HepG2 (cell line): ENCODE results near the gene KRT77. TPM values are rescaled to one million over a fixed set of nuclear protein-coding genes. Genes with fewer than 3 reads are reported as not detected.

Experiments
- ATAC-seq: fragments of 200-7000 bp; cut with Tn5 transposase; 3 replicates; pipeline ENCODE4 v1.9.1; 2020; ENCODE audit warnings: mild to moderate bottlenecking, moderate library complexity
- BruUV-seq: library from RNA; stranded (reverse); fragments of 400-500 nt; replicated peaks from 2 replicates; lab custom pipeline; 2021; lab: Mats Ljungman, UMichigan
- CTCF ChIA-PET: fragments of 300-600 bp; formaldehyde crosslinking; extraction: SDS; loops from one replicate; lab custom pipeline; 2021; ENCODE audit warnings: low total read pairs, inconsistent platforms, low intra/inter-chr PET ratio; lab: Yijun Ruan, JAX
- POLR2A ChIA-PET: fragments of 350-600 bp; sonication (Branson Sonifier 250); formaldehyde crosslinking; loops from one replicate; lab custom pipeline; 2020; ENCODE audit warnings: antibody characterized with exemption, inconsistent platforms; lab: Yijun Ruan, JAX
- DNase-seq: peaks from one replicate; pipeline ENCODE4 v3.0.0-alpha.2; 2015; ENCODE audit warnings: low spot score
- FAIRE-seq: peaks from 3 replicates; lab custom pipeline; 2011; peaks lifted over from hg19 to GRCh38; lab: Jason Lieb, UNC
- H2AFZ ChIP-seq: one replicate; pipeline ENCODE4 v1.6.1; 2011; ENCODE audit warnings: low read length, inconsistent platforms
- H3K27ac ChIP-seq: fragments of 300-600 bp; 3 replicates; pipeline ENCODE4 v1.8.0; 2011; ENCODE audit warnings: mixed run types, mild to moderate bottlenecking, mixed read lengths, low read length, inconsistent platforms; ENCODE audit not compliant: insufficient read depth; ENCODE audit errors: extremely low read length
- H3K27me3 ChIP-seq, 2 experiments: fragments of 200-600 bp in 1 of 2; 2 replicates in 1 of 2; 3 replicates in 1 of 2; pipeline versions ENCODE4 v1.6.0 to v1.8.0; 2011; ENCODE audit warnings: low read length in 2 of 2, mild to moderate bottlenecking in 2 of 2, moderate library complexity in 2 of 2, inconsistent platforms in 1 of 2; ENCODE audit not compliant: insufficient read depth in 2 of 2, control insufficient read depth in 1 of 2
- H3K36me3 ChIP-seq, 2 experiments: fragments of 200-600 bp in 1 of 2; replicated peaks in 1 of 2; 2 replicates in 1 of 2; 3 replicates in 1 of 2; pipeline versions ENCODE4 v1.5.1 to v1.8.0; 2011; ENCODE audit warnings: low read length in 2 of 2, inconsistent platforms in 1 of 2; ENCODE audit not compliant: insufficient read depth in 2 of 2, control insufficient read depth in 1 of 2
- H3K4me1 ChIP-seq: 2 replicates; pipeline ENCODE4 v1.5.1; 2012; ENCODE audit warnings: low read length, inconsistent platforms; ENCODE audit not compliant: insufficient read depth
- H3K4me2 ChIP-seq: 2 replicates; pipeline ENCODE4 v1.6.0; 2011; ENCODE audit warnings: low read depth, low read length, inconsistent platforms
- H3K4me3 ChIP-seq, 3 experiments: fragments of 200-600 bp in 1 of 3; sonication (generic), shearing (Covaris generic) in 1 of 3; replicated peaks in 1 of 3; 2 replicates each; pipeline ENCODE4 v1.5.1; 2011 to 2016; ENCODE audit warnings: low read length in 3 of 3, inconsistent platforms in 2 of 3, low read depth in 2 of 3, mild to moderate bottlenecking in 2 of 3, control low read depth in 1 of 3, mixed read lengths in 1 of 3; ENCODE audit not compliant: insufficient read depth in 1 of 3
- H3K79me2 ChIP-seq: one replicate; pipeline ENCODE4 v1.6.1; 2011; ENCODE audit warnings: low read length, inconsistent platforms; ENCODE audit not compliant: insufficient read depth
- H3K9ac ChIP-seq: 2 replicates; pipeline ENCODE4 v1.6.0; 2011; ENCODE audit warnings: mild to moderate bottlenecking, low read depth, low read length, inconsistent platforms; ENCODE audit not compliant: insufficient read depth
- H3K9me3 ChIP-seq: 2 replicates; pipeline ENCODE4 v1.5.1; 2012; ENCODE audit warnings: mild to moderate bottlenecking, low read length
- H4K20me1 ChIP-seq: 2 replicates; pipeline ENCODE4 v1.6.0; 2011; ENCODE audit warnings: inconsistent platforms, mild to moderate bottlenecking, low read length, moderate library complexity; ENCODE audit not compliant: insufficient read depth
- ARID5B ChIP-seq: IDR thresholded peaks from 2 replicates; pipeline ENCODE4 v1.4.0; 2020; ENCODE audit warnings: mild to moderate bottlenecking, missing genetic modification reagents
- PPARG ChIP-seq: conservative IDR thresholded peaks from 2 replicates; pipeline ENCODE4 v1.6.1; 2016; ENCODE audit warnings: missing biosample characterization, missing genetic modification reagents
- PRMT3 ChIP-seq: sonication (generic); formaldehyde crosslinking; IDR thresholded peaks from 2 replicates; pipeline ENCODE4 v1.8.1; 2022; ENCODE audit warnings: low read depth, mild to moderate bottlenecking, moderate library complexity, missing genetic modification reagents, borderline replicate concordance
- U2AF2 ChIP-seq: fragments of 200-400 bp; formaldehyde crosslinking; IDR thresholded peaks from 2 replicates; pipeline ENCODE4 v1.6.1; 2017; ENCODE audit warnings: low read depth, mild to moderate bottlenecking, low read length
- ZBTB49 ChIP-seq: sonication (generic); formaldehyde crosslinking; IDR thresholded peaks from 2 replicates; pipeline ENCODE4 v1.4.0; 2020; ENCODE audit warnings: missing genetic modification reagents, borderline replicate concordance
- ZBTB7A ChIP-seq: sonication (generic); formaldehyde crosslinking; IDR thresholded peaks from 2 replicates; pipeline ENCODE4 v1.8.0; 2022; ENCODE audit warnings: mild to moderate bottlenecking, missing genetic modification reagents
- ZNF205 ChIP-seq: IDR thresholded peaks from 2 replicates; pipeline ENCODE4 v1.6.1; 2018; ENCODE audit warnings: missing biosample characterization, missing genetic modification reagents
- ZNF264 ChIP-seq: sonication (generic); formaldehyde crosslinking; IDR thresholded peaks from 2 replicates; pipeline ENCODE4 v1.4.0; 2020; ENCODE audit warnings: missing genetic modification reagents
- ZNF329 ChIP-seq: sonication (generic); formaldehyde crosslinking; IDR thresholded peaks from 2 replicates; pipeline ENCODE4 v1.9.0; 2021; ENCODE audit warnings: low read depth, mild to moderate bottlenecking, missing genetic modification reagents
- ZNF574 ChIP-seq: sonication (generic); formaldehyde crosslinking; IDR thresholded peaks from 2 replicates; pipeline ENCODE4 v1.4.0; 2020; ENCODE audit warnings: missing genetic modification reagents
- ZNF629 ChIP-seq: sonication (generic); formaldehyde crosslinking; conservative IDR thresholded peaks from 2 replicates; pipeline ENCODE4 v1.5.0; 2020; ENCODE audit warnings: missing genetic modification reagents
- ZNF660 ChIP-seq: sonication (generic); formaldehyde crosslinking; IDR thresholded peaks from 2 replicates; pipeline ENCODE4 v1.5.1; 2020; ENCODE audit warnings: mild to moderate bottlenecking, low read depth, missing genetic modification reagents, borderline replicate concordance
- ZSCAN21 ChIP-seq: sonication (generic); formaldehyde crosslinking; IDR thresholded peaks from 2 replicates; pipeline ENCODE4 v1.8.0; 2022; ENCODE audit warnings: mild to moderate bottlenecking, missing genetic modification reagents, moderate library complexity, borderline replicate concordance
- ZSCAN25 ChIP-seq: sonication (generic); formaldehyde crosslinking; IDR thresholded peaks from 2 replicates; pipeline ENCODE4 v1.8.0; 2022; ENCODE audit warnings: mild to moderate bottlenecking, missing genetic modification reagents
- ZSCAN30 ChIP-seq: sonication (generic); formaldehyde crosslinking; IDR thresholded peaks from 2 replicates; pipeline ENCODE4 v1.5.0; 2020; ENCODE audit warnings: mild to moderate bottlenecking, missing genetic modification reagents
- WGBS: methylation state at CpG from one replicate; pipeline ENCODE4 v1.1.6; 2017; ENCODE audit warnings: low lambda C conversion rate; 5-methylcytosine and 5-hydroxymethylcytosine counted together
- in situ Hi-C: cut with HindIII; loops from 2 replicates; pipeline ENCODE4 v1.10.0; 2017; ENCODE audit warnings: low pct_unique_long_range_greater_than_20kb; ENCODE audit not compliant: extremely low pct_ligation_motif_present
- intact Hi-C: fragments of 100-400 bp; cut with micrococcal nuclease; formaldehyde crosslinking; loops from one replicate; pipeline ENCODE4 v1.10.0; 2022; ENCODE audit not compliant: unreplicated experiment
- polyA plus RNA-seq, 8 experiments: library from polyadenylated mRNA; depleted of rRNA in 3 of 8; stranded (reverse) in 7 of 8; unstranded in 1 of 8; fragments of >200 nt; fragmentation: Illumina TruSeq in 4 of 8; extraction: Trizol in 4 of 8; gene quantifications; 2 replicates each; pipeline versions ENCODE4 v1.2.1 to v1.2.3, GENCODE V29; 2011 to 2016; ENCODE audit warnings: low read depth in 4 of 8, missing spikeins in 1 of 8, mixed read lengths in 1 of 8; ENCODE audit not compliant: insufficient read depth in 1 of 8
- total RNA-seq, 5 experiments: library from RNA; depleted of rRNA; stranded (reverse); fragments of >200 nt; fragmentation: Illumina TruSeq; extraction: Trizol; gene quantifications; 2 replicates each; pipeline ENCODE4 v1.2.3, GENCODE V29; 2016; ENCODE audit warnings: low read depth in 1 of 5

Gene KRT77
- total and polyA plus RNA-seq, 2 of the 13 experiments (the other 11 are each of a cell fraction or from before 2014, with no cell fraction given), result not detected

GRCh38 chr12:52727037-52727436 lies 23.7 kb upstream of the KRT77 start:
- CTCF ChIA-PET, result no interaction called here
- ATAC-seq, result no peak
- DNase-seq, result no peak
- POLR2A ChIA-PET, result no interaction called here
- H3K4me3 ChIP-seq, result no peak overlapping the region
- in situ Hi-C loops (no loop called here), intact Hi-C loops (no loop called here)
- no peak overlapping the region for H3K9ac ChIP-seq
- FAIRE-seq, result no peak
- no peaks in the 10 kb centered on the region for H3K4me1 ChIP-seq
- no peaks in the 10 kb centered on the region for H3K9me3 ChIP-seq
- H4K20me1 ChIP-seq, result no peaks in the 10 kb centered on the region
- H3K27me3 ChIP-seq, result peaks cover 2 to 47% of the 10 kb centered on the region in 2 experiments; a peak in 3 of 5 replicates
- BruUV-seq, result no TSS peak
- H3K79me2 ChIP-seq, result no peaks in the 10 kb centered on the region
- no peak overlapping the region for H2AFZ ChIP-seq
- H3K27ac ChIP-seq, result no peak overlapping the region
- TF ChIP-seq ZNF205 (CRISPR knock-in tag) (no peak), ZNF660 (CRISPR knock-in tag) (no peak), U2AF2 (no peak), ZNF574 (CRISPR knock-in tag) (no peak), ZSCAN25 (no peak), PPARG (no peak), ZNF329 (CRISPR knock-in tag) (no peak), ZBTB49 (CRISPR knock-in tag) (no peak), ZBTB7A (CRISPR knock-in tag) (no peak), ZSCAN30 (CRISPR knock-in tag) (no peak), ARID5B (no peak), ZNF629 (CRISPR knock-in tag) (no peak), PRMT3 (no peak), ZNF264 (CRISPR knock-in tag) (no peak), ZSCAN21 (no peak)
- H3K36me3 ChIP-seq, result no peaks in the 10 kb centered on the region
- WGBS, result 2% methylated on average over 4 of the region's 4 CpGs
- no peak overlapping the region for H3K4me2 ChIP-seq
